GM18858 (cell line): ENCODE results near the gene FCN1.

ENCODE experiments used
- ATAC-seq: cut with Tn5 transposase; IDR thresholded peaks from one replicate; pipeline ENCODE4 v1.9.1; 2021; ENCODE audit not compliant: unreplicated experiment

The FCN1 gene

DNA sequence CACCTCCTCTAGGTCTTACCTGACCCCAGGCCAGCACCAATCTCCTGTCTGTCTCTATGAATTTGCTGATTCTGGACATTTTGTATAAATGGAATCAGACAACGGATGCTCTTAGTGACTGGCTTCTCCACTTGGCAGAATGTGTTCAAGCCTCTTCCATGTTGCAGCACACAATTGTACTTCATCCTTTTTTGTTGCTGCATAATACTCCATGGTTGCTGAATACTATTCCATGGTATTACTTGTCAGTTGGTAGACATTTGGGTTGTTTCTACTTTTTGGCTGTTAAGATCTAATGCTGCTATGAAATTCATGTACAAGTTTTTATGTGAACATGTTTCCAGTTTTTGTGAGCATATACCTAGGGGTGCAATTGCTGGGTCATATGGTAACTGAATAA is 34.3 kb upstream of the FCN1 start:
- ATAC-seq, result no peak

- ATAC-seq, result no peak
Observed at GRCh38 chr9:134951461-134951860, 33.7 kb upstream of the FCN1 start.

DNA sequence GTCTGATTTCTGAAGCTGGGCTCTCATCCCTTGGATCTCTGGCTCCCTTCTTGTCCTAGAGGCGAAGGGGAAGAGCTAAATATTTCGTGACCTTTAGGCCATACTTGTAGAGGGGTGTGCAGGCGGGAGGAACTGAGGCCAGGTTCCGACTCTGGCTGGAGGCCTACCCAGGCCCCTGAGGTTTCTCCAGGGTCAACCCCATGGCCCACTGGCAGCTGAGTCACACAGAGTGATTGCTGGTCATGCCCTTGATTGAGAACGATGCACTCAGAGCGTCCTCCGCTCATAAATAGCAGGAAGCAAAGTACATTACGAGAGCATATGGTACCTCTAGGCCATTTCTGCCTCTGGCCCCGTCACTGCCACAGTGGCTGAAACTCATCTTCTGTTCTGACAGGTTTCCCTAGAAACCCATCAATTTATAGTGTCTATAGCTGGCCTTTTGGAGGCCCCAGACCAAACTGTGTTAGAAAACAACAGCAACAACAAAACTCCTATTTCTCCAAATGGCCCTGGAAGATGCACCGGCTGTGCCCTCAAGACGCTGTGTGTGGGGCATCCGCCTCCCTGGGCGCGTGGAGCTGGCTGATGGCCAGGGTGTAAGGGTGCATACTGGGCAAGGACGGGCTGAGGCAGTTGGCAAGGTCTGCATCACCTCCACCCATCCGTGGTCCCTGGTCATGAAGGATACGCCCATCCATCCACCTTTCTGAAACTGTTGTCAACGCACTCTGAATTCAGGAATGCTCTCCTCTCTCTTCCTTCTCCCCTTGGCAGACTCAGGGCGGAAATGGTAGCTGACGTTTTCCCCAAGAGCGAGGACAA is 32.9 kb upstream of the FCN1 start:
- ATAC-seq, result no peak

DNA sequence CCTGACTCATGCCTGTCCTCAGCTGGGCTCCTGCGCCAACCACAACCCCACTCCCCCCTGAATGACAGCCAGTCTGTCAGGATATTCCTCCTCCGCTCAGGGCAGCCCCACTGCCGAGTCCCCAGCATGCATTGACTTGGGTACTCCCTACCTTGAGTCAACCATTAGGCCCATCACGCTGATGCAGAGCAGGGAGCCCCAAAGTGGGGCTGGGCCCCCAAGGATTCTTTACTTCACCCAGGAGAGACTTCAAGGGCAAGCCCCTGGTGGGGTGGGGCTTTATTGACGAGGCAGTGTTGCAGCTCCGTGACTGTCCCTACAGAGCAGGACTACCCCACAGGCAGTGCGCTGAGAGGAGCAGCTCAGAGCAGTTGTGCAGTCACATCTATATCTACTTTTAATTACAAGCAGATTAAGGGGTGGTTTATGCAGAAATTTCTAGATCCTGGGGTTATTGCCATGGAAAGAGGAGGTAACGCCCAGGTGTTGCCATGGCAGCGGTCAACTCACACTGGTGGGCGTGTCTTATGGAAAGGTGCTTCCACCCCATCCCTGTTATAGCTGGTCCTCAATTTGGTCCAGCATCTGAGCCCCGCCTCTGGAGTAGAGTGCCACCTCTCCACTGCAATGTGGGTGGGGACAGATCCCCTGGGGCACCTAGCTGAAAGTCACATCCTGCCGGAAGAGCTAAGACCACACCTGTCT is 32.1 kb upstream of the FCN1 start:
- no peak for ATAC-seq

GRCh38 chr9:134948149-134948548 is 30.4 kb upstream of the FCN1 start:
- no peak for ATAC-seq

GRCh38 chr9:134947265-134947955 is 29.7 kb upstream of the FCN1 start:
- ATAC-seq, result no peak

DNA sequence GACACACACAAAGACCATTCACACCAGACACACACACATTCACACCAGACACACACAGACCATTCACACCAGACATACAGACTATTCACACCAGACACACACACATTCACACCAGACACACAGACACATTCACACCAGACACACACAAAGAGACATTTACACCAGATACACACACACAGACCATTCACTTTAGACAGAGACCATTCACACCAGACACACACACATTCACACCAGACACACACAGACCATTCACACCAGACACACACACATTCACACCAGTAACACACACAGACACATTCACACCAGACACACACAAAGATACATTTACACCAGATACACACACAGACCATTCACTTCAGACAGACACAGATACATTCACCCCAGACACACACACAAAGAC is 29.0 kb upstream of the FCN1 start:
- ATAC-seq, result no peak

GRCh38 chr9:134945509-134946275 is 28.0 kb upstream of the FCN1 start:
- ATAC-seq, result no peak

DNA sequence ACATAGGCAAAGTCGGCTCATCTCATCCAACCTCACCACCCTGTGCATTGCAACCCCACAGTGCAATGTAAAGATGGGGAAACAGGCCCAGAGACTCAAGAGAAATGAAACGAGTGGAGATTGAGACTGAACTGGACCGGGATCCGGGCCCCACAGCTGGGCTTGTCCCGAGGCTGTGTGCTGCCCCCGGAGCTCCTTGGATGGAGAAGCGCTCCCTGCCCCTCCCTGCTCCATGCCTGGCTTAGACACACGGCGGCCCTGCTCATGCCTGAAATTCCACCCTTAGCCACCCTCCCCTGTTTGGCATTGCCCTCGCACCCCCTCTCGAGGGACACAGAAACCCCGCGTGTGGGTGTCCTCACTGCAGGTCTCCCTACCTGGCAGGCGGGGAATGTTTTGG is 27.2 kb upstream of the FCN1 start:
- no peak for ATAC-seq

GRCh38 chr9:134944351-134944802 is 26.7 kb upstream of the FCN1 start:
- ATAC-seq, result no peak

GRCh38 chr9:134943836-134944235 is 26.1 kb upstream of the FCN1 start:
- no peak for ATAC-seq

- ATAC-seq, result no peak
Observed at GRCh38 chr9:134943411-134943810, 25.7 kb upstream of the FCN1 start.

GRCh38 chr9:134942788-134943184 is 25.1 kb upstream of the FCN1 start:
- no peak for ATAC-seq

GRCh38 chr9:134942011-134942787 is 24.5 kb upstream of the FCN1 start:
- ATAC-seq, result no peak

GRCh38 chr9:134940236-134941208 is 22.8 kb upstream of the FCN1 start:
- no peak for ATAC-seq

GRCh38 chr9:134939836-134940235 is 22.1 kb upstream of the FCN1 start:
- no peak for ATAC-seq

GRCh38 chr9:134939080-134939733 is 21.5 kb upstream of the FCN1 start:
- ATAC-seq, result no peak

DNA sequence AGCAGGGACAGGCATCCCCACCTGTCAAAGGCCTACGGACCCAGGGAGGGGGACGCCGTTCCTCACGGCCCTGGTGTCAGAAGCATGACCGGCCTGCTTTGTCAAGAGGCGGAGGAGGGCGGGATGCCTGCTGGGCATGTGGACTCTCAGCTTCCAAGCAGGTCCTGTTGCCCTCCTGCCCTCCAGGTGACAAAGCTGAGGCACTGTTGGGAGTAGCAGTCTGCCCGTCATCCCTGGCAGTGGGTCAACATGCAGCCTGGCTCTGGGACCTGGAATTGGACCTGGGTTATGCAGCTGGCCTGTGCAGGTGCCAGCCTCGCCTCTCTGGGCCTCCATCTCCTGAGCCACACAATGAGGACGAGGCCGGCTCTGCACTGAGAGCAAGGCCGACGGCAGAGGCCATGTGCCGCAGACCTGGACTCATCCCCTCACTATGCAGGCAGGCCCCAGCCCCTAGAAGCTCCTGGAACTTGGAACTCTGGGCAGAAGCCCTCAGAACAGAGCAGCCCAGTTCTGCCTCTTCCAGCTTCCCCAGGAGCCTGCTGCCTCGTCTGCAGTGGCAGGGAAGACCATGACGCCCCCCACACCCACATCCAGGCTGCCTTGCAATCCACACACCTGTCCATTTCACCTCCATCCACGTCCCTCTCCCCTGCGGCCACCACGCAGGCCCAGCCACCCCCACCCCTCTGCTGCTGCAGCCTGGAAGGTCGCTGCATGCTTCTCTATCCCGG is 20.8 kb upstream of the FCN1 start:
- no peak for ATAC-seq
